H1 (cell line): ENCODE data around the gene CST4. TPM values are rescaled to one million over a fixed set of nuclear protein-coding genes. Genes with fewer than 3 reads are reported as not detected.

Experiments used
- CTCF ChIP-seq, 3 experiments: IDR thresholded peaks; 1 replicate in 2 of 3; 2 replicates in 1 of 3; pipeline versions ENCODE4 v1.5.1 to v1.6.1; 2011; ENCODE audit warnings: low read length in 3 of 3, mild to moderate bottlenecking in 3 of 3, inconsistent platforms in 2 of 3, low read depth in 1 of 3, moderate library complexity in 1 of 3; ENCODE audit not compliant: insufficient read depth in 1 of 3; ENCODE audit errors: control extremely low read depth in 1 of 3
- GABPA ChIP-seq: IDR thresholded peaks from 2 replicates; pipeline ENCODE4 v1.6.1; 2011; ENCODE audit warnings: mild to moderate bottlenecking, low read length, moderate library complexity, borderline replicate concordance; ENCODE audit not compliant: insufficient read depth
- HDAC2 ChIP-seq, 2 experiments: fragments of 300-600 bp in 1 of 2; sonication (generic) in 1 of 2; IDR thresholded peaks; 2 replicates each; pipeline ENCODE4 v1.6.1; 2011 to 2012; ENCODE audit warnings: low read depth in 2 of 2, low read length in 2 of 2, mild to moderate bottlenecking in 2 of 2, moderate library complexity in 2 of 2, borderline replicate concordance in 1 of 2, inconsistent platforms in 1 of 2
- SIRT6 ChIP-seq: IDR thresholded peaks from one replicate; pipeline ENCODE4 v1.7.1; 2012; ENCODE audit warnings: low read length, inconsistent platforms
- SP2 ChIP-seq: IDR thresholded peaks from 2 replicates; pipeline ENCODE4 v1.6.1; 2012; ENCODE audit warnings: mild to moderate bottlenecking, low read length, inconsistent platforms
- TBP ChIP-seq: IDR thresholded peaks from 2 replicates; pipeline ENCODE4 v1.6.1; 2011; ENCODE audit warnings: low read depth, low read length, improper control_type of control experiment
- polyA plus RNA-seq, 7 experiments: library from polyadenylated mRNA; depleted of rRNA in 3 of 7; stranded (reverse) in 5 of 7; unstranded in 2 of 7; fragments of >200 nt in 5 of 7; fragments of 200-250 nt in 2 of 7; gene quantifications; 1 replicate in 5 of 7; 2 replicates in 1 of 7; 4 replicates in 1 of 7; pipeline versions ENCODE4 v1.2.1 to v1.2.3, GENCODE V29; 2011 to 2013; ENCODE audit warnings: missing spikeins in 2 of 7, mixed read lengths in 2 of 7
- total RNA-seq: library from RNA; stranded (reverse); fragmentation: NEBNext Ultra II Directional; extraction: Animal tissue kit (Norgen Biotek cat#: 25700); gene quantifications from 2 replicates; pipeline ENCODE4 v1.2.1, GENCODE V29; 2021

The CST4 gene
- total and polyA plus RNA-seq, 2 of the 8 experiments (the other 6 are each of a cell fraction or from before 2014, with no cell fraction given): not detected

DNA sequence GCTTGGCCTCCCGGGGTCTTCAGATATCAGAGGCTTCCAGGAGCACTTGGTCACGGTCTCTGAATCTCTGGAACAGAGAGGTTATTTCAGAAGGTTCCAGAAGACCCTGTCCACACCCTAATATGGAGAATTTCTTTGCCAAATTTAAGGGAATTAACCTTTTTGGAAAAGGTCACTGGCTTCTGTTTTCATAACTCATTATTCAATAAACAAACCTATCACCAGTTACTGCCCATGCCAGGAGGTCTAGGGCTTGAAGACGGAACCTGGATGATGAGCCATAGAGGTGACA, 507 bp upstream of the CST4 start (continued):
- TF ChIP-seq CTCF (IDR thresholded peaks at IDR 0.05; ENCODE audit: control extremely low read depth in 1 of 3, insufficient read depth in 1 of 3, low read depth in 1 of 3, low read length in 3 of 3): no peak
- no peak for TF ChIP-seq HDAC2 (IDR thresholded peaks at IDR 0.05; ENCODE audit: borderline replicate concordance in 1 of 2, low read depth in 2 of 2, low read length in 2 of 2)
- TF ChIP-seq GABPA: no peak
- TF ChIP-seq TBP: no peak
- no peak for TF ChIP-seq SIRT6
- no peak for TF ChIP-seq SP2
- TF ChIP-seq, all 59 proteins: peak for 0
